GM18907 (cell line): Measurements from ENCODE around the gene TAF15.

Experiments used
- ATAC-seq: cut with Tn5 transposase; IDR thresholded peaks from one replicate; pipeline ENCODE4 v1.9.1; 2021; ENCODE audit warnings: mild to moderate bottlenecking, moderate library complexity; ENCODE audit not compliant: unreplicated experiment

TAF15 gene

GRCh38 chr17:35868737-35869136, 59.5 kb downstream of the TAF15 start, which contains the start of gene HEATR9:
TSS of gene HEATR9 (minus strand) at chr17:35868891. CDS start at chr17:35868742, 149 bp downstream.
- no peak for ATAC-seq

GRCh38 chr17:35870906-35871819, 61.9 kb downstream of the TAF15 start:
- no peak for ATAC-seq

- no peak for ATAC-seq
Observed at GRCh38 chr17:35872196-35872980, 63.1 kb downstream of the TAF15 start.

GRCh38 chr17:35875072-35875799, 66.0 kb downstream of the TAF15 start:
- no peak for ATAC-seq

- ATAC-seq: no peak
Observed at GRCh38 chr17:35875800-35876139, 66.5 kb downstream of the TAF15 start.

- ATAC-seq: no peak
Observed at GRCh38 chr17:35876534-35876933, 67.2 kb downstream of the TAF15 start.

GRCh38 chr17:35877345-35878029, 68.2 kb downstream of the TAF15 start:
- no peak for ATAC-seq

GRCh38 chr17:35878361-35878760, 69.1 kb downstream of the TAF15 start:
- no peak for ATAC-seq

- peak; percentile 89 for ATAC-seq
Observed at GRCh38 chr17:35879773-35880654, 70.7 kb downstream of the TAF15 start, which contains the start of gene CCL5. TSS of gene CCL5 (minus strand) at chr17:35880360.

- no peak for ATAC-seq
Observed at GRCh38 chr17:35889241-35889640, 80.0 kb downstream of the TAF15 start.

GRCh38 chr17:35889818-35890773, 80.8 kb downstream of the TAF15 start:
- no peak for ATAC-seq

GRCh38 chr17:35890774-35891155, 81.5 kb downstream of the TAF15 start:
- no peak for ATAC-seq

GRCh38 chr17:35891269-35891668, 82.0 kb downstream of the TAF15 start:
- ATAC-seq: no peak

- ATAC-seq: no peak
Observed at GRCh38 chr17:35892091-35893035, 83.1 kb downstream of the TAF15 start.

- ATAC-seq: no peak
Observed at GRCh38 chr17:35893751-35894150, 84.5 kb downstream of the TAF15 start.

GRCh38 chr17:35894206-35894605, 84.9 kb downstream of the TAF15 start:
- no peak for ATAC-seq
